Embryonic facial prominence (tissue), 1 donor: ENCODE data around the gene MIEN1.
"Not testable (repeated sequence)": the region's sequence is repeated elsewhere in the genome, so short reads cannot be mapped to it uniquely, and the experiment has no call there.

Experiments used
- DNase-seq: peaks from one replicate; pipeline ENCODE4 v3.0.0-alpha.2; 2016; ENCODE audit errors: extremely low spot score

Gene MIEN1

DNA sequence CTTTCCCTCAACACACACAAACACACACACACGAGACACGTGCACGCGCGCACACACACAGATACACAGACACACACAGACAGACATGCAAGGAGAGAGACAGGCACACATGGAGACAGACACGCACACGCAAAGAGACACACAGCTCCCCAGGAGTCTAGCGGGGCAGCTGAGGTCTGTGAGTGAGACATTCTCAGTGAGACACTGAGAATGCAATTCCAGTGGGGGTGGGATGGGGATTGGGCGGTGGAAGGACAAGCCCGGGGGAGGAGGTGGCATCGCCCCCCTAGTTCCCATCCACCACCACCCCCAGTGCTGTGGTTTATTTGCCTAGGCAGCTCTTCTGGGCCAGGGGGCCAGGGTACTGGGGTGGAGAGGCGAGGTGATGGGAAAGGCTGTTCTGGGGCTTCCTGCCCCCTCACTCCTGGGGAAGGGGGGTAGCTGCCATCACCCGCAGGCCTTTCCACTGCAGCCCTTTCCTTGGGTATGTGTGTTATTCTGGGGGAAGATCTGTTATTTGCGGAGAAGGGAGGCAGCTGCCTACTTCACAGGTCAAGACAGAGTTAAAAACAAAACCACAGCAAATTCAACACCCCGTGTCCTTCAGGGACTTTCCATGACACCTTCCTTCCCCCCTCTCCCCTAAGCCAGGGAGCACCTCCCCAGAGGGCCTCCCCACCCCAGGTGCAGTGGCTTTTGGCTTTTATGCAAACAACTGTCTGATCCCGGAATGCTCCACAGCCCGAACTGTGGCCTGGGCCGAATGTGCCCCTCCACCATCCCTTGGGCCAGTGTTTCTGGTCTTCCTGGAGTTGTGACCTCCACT, 25.4 kb upstream of the MIEN1 start:
- no peak for DNase-seq

DNA sequence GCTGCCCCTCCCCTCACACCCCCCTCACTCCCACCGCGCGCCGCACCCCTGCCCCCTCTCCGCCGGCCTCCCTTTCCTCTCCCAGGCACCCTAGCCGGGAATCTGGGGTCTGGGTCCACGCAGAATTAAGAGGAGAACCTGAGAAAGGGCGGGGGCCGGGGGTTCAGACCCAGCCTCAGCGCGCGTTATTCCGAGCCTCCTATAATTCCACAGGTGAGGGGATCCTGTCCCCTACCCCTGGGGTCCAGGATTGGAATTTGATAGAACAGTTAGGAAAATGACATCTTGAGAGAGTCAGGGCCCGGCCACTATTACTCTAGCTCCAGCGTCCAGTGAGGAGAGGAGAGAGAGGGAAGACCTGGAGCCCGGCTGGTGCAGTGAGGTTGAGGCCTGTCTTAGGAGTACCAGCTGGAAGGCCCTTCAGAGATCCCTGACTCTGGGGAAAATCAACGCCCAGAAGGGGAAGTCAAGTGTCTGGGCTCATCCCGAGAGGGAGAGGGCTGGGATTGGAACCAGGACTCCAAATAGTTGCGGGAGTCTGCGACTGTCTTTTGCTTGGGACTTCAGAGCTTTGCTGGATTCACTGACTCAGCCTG, 24.7 kb upstream of the MIEN1 start:
- DNase-seq, result no peak

DNA sequence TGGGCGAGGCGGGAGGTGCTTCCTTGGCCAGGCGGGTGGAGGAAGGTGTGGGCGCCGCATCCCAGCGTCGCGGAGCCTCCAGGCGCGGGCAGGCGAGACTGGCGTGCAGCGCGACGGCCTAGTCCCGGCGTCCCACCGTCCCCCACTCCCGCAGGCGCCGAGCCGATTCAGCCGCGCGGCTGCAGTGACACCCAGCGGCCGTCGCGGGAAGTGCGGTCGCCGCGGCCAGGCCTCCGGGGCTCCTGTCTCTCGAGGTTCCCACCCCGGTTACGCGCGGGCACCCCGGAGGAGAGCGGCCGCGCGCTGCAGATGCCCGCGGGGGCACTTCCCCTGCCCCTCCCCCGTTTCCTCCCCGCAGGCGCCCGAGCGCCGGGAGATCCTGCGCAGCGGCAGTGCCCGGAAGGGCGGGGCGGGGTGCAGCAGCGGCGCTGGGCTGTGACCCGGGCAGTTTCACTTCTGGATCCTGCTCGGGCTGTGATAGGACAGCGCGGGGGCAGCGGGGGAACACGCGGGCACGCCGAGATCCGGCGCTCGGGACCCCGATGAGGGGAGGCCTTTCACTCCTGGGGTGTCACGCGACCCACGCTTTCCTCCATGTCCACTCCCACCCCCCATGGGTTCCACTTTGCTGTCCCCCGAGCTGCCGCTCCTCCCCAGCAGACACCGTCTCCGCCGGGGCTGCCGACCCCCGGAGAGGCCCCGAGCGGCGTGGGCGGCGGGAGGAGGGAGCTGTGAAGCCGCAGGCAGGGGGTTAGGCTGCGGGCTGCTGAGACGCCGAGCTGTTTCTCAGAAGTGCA, 24.0 kb upstream of the MIEN1 start:
- peak; percentile 41 for DNase-seq

DNA sequence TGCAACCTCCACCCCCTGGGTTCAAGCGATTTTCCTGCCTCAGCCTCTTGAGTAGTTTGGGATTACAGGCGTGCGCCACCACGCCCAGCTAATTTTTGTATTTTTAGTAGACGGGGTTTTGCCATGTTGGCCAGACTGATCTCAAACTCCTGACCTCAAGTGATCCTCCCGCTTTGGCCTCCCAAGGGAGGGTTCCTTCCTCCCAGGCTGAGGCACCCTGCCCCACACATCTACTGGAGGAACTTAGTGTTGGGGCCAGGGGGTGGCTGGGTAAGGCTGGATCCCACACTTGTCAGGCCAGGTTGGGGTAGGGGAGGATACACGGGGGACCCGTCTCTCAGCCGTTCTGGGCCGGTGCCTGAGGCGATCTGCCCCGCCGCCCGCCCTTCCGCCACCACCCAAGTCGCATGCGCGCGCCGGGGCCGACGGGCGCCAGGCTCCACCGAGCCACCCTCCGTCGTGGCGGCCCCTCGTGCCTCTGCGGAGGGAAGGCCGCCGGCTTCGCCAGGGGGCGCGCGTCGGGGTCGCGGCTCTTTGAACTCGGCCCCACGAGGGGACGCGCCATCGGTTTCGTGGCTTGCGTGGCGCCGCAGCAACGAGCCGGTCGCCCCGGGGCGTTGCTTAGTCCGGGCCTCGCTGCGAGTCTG, 23.3 kb upstream of the MIEN1 start:
- DNase-seq, result no peak

DNA sequence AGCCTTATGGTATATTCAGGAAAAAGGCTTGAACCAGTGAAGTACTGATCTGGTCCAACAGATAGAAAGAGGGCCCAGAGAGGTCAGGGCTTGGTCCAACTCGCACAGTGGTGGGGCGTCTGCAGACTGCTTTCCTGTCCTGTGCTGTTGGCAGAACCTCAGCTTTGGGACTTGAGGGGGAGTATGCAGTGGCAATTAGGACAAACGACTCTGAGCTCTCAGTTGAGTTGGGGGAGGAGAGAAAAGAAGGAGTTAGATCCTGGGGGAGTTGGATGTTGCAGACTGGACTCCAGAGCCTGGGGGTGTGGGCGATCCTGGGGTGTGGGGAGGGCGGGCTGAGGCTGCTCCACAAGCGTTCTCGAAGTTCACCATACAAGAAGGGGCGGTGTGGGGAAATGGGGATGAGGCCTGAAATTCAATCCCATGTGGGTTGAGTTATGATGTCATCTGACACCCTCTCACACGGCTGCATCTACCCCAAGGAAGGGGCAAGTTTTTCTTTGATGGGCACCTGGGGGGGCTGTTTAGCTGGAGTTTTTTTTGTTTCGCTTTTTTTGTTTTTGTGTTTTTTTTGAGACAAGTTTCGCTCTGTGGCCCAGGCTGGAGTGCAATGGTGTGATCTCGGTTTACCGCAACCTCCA, 22.0 kb upstream of the MIEN1 start:
- no peak for DNase-seq

DNA sequence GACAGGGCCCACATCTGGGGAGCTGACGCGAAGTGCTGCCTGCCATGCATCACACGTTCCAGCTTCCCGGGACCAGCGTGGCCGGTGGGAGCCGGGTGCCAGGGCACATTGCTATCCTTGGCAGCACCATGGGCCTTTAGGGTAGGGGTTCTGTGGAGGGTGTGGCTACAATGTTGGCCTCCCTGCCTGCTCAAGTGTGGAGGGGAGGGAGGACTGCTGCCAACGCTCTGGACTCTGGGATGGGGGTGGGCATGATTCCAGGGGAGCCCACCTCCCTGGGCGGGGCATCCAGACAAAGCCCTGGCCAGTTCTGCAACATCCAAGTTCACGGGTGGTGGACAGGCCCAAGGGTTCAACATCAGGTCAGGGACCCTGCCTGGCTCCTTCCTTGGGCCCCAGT, 21.3 kb upstream of the MIEN1 start:
- DNase-seq, result no peak

DNA sequence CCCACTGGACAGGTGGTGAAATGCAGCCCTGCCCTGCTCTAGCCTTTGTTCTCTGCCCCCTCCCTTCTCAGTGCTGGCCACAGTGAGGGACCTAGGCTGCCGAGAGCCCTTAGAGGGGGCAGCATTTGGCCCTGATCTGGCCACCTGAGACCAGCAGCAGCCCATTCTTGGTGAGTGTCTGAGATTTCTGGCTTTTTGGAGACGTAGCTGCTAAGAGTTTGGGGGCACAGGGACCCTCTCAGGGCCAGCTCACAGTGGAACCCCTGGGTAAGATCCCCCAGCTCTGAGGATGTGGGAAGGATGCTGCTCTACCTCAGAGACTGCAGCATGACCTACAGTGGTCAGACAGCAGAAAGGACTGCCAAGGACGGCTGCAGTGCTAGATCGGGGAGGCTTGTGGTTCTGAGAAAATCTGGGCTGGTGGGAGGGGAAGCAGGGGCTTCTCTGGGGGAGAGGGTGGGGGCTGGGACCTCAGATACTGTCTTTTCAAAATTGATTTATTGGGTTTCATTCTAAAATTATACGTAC, 20.7 kb upstream of the MIEN1 start:
- DNase-seq, result no peak

DNA sequence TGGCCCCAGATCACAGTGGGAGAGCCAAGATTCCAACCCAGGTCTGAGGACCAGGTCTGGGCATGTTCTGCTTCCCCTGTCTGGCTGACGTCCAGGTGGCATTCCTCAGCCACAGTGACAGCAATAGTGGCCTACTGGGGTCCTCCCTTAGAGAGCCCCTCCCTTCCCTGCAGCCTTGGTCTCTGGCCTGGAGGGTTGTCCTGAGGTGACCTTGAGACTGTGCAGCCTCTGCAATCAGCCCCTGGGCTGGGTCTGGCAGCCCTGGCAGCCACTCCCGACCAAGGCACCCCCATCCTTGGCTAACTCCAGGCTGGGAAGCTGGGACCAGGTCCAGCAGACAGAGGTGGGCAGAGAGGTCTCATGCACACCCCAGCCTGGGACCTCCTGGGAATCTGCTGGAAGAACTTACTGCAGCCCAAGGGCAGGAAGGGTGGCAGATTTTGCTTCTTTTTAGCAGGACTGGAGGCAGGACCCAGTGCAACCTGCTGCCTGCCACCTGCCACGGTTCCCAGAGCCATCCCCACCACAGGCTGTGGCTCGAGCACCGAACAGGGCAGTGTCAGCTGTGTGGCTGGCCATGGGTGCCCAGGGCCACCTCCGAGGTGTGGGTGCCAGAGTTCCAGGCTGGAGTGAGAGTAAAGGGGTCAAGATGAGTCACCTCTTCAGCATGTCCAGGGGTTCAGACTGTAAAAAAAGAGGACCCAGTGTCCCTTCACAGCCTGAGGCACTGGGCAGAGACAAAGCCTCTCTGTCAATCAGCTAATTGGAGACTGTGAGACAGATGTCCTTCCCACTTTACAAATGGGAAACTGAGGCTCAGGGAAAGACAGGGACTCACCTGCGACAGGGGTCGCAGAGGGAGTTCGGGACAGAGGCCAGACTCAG, 20.0 kb upstream of the MIEN1 start:
- DNase-seq, result no peak

DNA sequence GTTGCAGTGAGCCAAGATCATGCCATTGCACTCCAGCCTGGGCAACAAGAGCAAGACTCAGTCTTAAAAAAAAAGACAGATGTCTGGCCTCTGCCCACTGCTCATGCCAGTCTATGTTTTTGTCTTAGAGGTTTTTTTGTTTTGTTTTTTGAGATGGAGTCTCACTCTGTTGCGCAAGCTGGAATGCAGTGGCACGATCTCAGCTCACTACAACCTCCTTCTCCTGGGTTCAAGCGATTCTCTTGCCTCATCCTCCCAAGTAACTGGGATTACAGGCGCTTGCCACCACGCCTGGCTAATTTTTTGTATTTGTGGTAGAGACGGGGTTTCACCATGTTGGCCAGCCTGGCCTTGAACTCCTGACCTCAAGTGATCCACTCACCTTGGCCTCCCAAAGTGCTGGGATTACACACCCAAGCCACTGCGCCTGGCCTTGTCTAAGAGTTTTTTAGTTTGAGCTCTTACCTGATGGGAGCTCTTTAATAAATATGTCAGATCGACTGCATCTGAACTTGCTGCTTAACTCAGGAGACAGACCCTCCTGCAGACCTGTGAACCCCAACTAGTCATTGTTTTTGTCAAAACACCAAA, 18.2 kb upstream of the MIEN1 start:
- not testable (repeated sequence) for DNase-seq

DNA sequence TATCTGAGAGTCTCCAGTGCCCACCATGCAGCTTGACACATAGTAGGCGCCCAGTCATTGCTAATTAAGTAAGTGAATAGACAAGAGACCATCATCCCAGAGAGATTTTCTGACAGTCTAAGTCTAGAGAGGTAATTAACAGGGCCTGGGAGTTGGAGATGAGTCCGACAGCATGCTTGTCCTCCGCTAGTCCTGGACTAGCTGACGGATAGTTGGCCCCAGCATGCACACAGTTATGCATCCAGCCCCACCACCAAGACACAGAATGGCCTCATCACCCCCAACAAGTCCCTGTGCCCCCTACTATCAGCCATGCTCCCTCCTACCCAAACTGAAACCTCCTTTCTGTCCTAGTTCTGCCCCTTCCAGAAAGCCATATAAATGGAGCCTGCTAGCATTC, 17.4 kb upstream of the MIEN1 start:
- DNase-seq, result no peak

DNA sequence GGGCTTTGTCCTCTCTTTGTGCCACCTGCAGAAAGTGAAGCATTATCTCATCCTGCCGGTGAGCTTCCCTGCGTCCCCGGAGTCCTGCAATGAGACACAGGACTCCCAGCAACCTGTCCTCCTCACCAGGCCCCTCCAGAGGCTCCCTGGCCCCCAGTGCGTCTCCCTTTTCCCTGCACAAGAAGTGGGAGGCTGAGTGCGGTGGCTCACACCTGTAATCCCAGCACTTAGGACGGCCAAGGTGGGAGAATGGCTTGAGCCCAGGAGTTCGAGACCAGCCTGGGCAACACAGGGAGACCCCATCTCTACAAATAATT, 15.8 kb upstream of the MIEN1 start:
- DNase-seq, result no peak

DNA sequence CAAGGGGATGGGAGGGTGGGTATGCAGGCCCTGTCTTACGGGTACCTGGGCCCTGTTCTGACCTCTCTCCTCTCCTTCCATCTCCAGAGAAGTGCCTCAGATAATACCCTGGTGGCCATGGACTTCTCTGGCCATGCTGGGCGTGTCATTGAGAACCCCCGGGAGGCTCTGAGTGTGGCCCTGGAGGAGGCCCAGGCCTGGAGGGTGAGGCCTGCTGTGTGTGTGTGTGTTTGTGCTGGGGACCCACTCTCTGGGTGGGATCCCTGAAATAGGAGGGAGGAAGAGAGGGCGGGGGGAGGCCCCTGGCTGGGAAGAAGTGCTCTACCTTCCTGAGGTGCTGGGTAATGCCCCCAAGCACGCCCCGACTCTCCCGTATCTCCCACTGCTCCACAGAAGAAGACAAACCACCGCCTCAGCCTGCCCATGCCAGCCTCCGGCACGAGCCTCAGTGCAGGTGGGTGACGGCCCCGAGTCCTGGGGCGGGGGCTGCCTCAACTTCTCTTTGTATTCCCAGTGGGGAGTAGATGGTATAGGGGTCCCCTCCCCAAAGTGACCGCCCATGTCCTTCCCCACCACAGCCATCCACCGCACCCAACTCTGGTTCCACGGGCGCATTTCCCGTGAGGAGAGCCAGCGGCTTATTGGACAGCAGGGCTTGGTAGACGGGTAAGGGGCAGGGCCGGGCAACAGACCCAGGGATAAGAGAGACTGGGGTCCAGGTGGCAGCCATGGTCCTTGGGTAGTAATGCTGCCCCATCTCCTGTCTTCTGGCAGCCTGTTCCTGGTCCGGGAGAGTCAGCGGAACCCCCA, 15.2 kb upstream of the MIEN1 start:
- DNase-seq, result no peak

DNA sequence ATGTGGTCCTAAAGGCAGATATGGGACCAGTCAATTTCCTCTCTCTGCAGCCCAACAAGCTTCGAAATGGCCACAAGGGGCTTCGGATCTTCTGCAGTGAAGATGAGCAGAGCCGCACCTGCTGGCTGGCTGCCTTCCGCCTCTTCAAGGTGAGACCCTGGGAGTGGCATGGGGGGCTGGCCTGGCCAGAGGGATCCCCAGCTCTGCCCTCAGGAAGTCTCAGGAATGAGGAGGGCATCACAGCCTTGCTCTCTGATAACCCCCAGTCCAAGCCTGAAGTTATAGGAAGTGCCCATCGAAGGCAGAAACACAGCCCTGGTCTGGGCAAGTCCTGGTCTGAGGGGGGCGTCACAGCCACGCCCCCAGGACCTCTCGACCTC, 14.5 kb upstream of the MIEN1 start:
- no peak for DNase-seq

DNA sequence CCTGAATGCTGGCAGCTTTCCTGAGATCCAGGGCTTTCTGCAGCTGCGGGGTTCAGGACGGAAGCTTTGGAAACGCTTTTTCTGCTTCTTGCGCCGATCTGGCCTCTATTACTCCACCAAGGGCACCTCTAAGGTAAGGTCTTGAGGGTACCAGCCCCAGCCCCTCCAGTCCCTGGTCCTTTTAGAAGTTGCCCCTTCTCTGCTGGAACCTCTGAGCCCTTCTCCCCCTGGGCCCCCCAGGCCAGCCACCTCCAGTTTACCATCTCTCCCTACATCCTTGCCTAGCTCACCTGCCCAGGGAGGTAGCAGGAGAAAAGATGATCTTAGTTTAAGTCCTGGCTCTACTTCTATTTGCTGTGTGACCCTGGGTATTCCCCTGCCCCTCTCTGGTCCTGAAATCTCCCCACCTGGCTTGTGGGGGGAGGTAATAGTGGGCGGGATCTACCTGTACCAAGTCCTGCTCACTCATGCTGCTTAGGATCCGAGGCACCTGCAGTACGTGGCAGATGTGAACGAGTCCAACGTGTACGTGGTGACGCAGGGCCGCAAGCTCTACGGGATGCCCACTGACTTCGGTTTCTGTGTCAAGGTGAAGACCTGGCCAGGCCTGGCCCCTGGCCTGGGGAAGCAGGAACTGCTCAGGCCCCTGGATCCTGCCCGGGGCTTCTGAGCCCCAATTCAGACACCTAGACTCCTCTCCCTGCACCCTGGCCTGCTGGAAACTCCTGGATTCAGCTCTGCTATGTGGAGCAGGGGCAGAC, 13.9 kb upstream of the MIEN1 start:
- DNase-seq, result no peak

DNA sequence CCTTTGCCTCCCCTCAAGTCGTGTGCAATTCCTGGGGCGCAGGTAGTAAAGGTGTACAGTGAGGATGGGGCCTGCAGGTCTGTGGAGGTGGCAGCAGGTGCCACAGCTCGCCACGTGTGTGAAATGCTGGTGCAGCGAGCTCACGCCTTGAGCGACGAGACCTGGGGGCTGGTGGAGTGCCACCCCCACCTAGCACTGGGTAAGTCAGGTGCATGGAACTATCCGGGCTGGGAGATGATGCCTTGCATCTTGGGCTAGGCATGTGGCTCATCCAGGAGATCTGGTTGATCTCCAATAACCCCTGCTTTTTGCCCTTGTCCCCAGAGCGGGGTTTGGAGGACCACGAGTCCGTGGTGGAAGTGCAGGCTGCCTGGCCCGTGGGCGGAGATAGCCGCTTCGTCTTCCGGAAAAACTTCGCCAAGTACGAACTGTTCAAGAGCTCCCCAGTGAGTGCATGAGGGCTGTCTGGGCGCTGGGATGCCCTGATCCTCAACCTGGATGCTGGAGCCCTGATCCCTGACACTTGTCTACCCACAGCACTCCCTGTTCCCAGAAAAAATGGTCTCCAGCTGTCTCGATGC, 12.6 kb upstream of the MIEN1 start:
- no peak for DNase-seq

DNA sequence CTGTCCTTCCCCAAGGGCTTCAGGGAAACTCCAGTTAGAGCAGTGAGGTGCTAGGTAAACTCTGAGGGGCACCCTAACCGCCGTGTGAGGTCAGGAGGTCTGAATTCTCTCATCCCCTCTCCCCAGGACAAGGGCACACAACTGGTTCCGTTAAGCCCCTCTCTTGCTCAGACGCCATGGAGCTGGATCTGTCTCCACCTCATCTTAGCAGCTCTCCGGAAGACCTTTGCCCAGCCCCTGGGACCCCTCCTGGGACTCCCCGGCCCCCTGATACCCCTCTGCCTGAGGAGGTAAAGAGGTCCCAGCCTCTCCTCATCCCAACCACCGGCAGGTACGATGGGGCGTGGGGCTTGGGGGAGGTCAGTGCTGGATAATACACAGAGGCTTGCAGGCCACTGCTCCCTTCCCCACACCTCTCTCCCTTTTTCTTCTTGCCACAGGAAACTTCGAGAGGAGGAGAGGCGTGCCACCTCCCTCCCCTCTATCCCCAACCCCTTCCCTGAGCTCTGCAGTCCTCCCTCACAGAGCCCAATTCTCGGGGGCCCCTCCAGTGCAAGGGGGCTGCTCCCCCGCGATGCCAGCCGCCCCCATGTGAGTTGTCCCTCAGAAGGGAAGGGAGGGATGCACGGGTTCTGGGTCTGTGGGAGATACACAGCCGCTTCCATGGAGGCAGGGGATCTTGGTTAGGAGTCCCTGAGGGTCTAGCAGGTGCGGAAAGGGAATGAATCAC, 12.0 kb upstream of the MIEN1 start:
- no peak for DNase-seq

DNA sequence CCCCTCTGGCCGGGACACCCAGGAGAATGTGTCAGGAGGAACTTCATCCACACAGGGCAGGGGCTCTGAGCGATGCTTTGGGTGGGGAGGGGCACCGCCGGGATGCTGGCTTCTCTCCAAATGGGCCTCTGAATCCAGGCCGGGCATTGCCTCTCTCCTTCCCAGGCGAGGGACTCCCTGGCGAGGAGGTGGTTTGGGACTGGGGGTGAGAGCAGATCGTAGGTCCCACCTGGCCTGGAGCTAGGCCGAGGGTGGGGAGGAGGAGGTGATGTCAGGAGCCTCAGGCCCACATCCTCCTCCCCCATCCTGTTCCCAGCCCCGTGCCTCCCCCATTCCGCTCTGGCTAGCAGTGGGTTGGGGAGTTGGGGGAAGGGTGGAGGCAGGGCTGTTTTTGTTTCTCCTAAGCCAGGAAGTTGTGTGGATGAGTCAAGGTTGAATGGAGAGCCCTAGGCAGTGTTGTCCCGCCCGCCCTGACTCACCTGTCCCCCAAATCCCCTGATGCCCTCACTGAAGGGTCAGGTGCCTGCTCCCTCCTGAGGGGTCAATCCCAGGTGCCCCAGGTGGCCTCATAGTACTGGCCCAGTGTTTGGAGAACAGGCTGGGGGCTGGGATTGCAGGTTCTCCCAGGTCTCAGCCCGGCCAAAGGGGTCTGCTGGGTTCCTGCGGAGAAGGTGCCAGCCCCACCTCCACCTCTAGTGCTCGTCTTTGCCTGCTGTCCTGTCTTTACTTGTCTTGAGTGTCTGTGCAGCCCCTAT, 10.2 kb upstream of the MIEN1 start:
- DNase-seq, result no peak
